ENCODE results near the gene MATCAP1.

MATCAP1 gene

DNA sequence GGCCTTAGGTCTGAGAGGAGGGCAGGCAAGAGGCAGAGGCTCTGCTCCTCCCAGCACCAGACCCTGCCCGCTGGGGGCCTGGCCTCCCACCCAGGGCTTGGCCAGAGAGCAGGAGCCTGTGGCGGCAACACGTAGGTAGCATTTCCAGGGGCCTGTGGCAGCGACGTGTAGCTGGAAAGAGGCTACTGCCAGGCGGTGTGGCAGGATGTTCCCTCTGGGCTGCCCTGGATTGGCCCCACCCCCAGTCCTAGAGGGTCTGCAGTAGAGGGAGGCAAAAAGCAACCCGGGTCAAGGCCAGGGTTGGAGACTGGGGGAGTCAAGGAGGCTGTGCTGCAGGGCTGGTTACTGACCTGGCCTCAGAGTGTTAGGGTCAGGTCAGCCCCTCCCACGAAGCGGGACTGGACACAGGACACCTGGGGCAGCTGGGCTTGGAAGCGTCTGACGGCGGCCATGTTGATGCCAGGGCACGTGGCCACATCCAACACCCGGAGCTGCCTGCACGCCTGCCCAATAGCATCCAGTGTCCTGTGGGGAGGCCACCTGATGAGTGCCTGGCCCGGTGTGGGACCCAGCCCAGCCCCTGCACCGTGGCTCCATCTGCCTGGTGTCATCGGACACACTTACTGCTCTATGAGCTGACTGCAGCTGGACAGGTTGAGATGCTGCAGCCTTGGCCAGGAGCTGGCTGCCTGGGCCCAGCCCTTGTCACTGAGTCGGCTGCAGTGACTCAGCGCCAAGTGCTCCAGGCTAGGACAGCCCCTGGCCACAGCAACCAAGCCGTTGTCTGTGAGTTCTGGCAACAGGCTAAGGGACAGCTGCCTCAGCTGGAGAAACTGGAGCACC is 23.7 kb upstream of the MATCAP1 start:
- DNase-seq (ENCODE audit: low spot score): no peak

- DNase-seq (ENCODE audit: low spot score): no peak
Observed at GRCh38 chr16:67206838-67207248, 23.1 kb upstream of the MATCAP1 start.

- DNase-seq (ENCODE audit: low spot score): no peak
Observed at GRCh38 chr16:67206129-67206837, 22.5 kb upstream of the MATCAP1 start.

- no peak for DNase-seq (ENCODE audit: low spot score)
Observed at GRCh38 chr16:67204076-67204475, 20.3 kb upstream of the MATCAP1 start.

- no peak for DNase-seq (ENCODE audit: low spot score)
Observed at GRCh38 chr16:67202956-67203493, 19.3 kb upstream of the MATCAP1 start.

- DNase-seq (ENCODE audit: low spot score): no peak
Observed at GRCh38 chr16:67202426-67202825, 18.7 kb upstream of the MATCAP1 start.

DNA sequence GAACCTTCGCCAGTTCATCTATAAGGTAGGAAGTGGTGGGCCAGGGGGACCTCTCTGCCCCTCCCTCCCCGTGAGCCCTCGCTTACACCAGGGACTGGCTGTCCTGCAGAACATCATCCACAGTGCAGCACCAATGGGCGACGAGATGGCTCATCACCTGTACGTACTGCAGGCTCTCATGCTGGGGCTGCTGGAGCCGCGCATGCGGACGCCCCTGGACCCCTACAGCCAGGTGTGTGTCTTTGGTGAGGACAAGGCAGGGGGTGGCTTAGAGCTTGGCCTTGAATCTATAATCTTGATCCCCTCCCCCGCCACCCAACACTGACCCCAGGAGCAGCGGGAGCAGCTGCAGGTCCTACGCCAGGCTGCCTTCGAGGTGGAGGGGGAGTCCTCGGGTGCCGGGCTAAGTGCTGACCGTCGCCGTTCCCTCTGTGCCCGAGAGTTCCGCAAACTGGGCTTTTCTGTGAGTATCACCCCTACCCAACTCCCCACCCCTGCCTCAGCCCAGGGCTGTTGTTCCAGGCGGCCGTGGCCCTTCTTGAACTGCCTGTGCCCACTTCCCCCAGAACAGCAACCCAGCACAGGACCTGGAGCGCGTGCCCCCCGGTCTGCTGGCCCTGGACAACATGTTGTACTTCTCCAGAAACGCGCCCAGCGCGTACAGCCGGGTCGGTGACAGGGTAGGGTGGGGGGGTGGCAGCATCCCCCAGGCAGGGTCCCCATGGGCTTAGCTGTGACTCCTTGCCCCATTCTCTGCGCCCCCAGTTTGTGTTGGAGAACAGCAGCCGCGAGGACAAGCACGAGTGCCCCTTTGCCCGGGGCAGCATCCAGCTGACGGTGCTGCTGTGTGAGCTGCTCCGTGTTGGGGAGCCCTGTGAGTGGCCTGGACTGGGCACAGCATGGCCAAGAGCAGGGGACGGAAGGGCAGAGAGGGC is 17.9 kb upstream of the MATCAP1 start:
- no peak for DNase-seq (ENCODE audit: low spot score)

GRCh38 chr16:67200491-67200890 is 16.7 kb upstream of the MATCAP1 start:
- no peak for DNase-seq (ENCODE audit: low spot score)

DNA sequence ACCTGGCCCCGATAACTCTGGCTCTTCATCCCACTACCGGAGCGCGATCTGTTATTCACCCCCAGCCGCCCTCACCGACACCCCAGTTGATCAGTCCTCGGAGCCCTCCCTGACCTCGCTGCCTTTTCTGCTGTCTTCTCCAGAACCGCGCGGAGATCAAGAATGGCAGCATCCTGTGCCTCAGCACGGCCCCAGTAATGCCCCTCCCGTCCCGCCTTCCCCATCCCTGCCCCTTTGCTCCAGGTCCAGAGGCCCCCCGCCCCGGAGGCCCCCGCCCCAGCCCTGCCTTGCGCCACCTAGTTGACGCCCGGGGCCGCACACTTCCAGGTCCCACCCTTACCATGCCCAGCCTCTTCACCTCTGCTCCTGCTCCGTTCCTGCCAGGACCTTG is 16.0 kb upstream of the MATCAP1 start:
- no peak for DNase-seq (ENCODE audit: low spot score)

- DNase-seq (ENCODE audit: low spot score): no peak
Observed at GRCh38 chr16:67199011-67199807, 15.4 kb upstream of the MATCAP1 start, which contains the start of gene ELMO3. Gene ELMO3, plus strand, starts transcription at chr16:67199131. Its CDS starts 196 bp downstream, at chr16:67199327.

DNA sequence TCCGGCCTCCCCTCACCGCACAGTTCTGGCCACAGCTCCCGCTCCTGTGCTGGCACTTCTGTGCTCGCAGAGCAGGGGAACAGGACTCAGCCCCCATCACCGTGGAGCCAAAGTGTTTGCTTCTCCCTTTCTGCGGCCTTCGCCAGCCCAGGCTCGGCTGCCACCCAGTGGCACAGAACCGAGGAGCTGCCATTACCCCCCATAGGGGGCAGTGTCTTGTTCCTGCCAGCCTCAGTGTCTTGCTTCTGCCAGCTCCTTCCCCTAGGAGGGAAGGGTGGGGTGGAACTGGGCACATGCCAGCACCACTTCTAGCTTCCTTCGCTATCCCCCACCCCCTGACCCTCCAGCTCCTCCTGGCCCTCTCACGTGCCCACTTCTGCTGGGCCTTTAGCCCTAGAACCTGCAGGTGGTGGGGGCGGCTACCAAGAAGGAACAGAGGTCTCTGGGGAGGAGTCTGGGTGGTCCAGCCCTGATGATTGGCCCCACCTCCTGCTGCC is 14.5 kb upstream of the MATCAP1 start:
- no peak for DNase-seq (ENCODE audit: low spot score)

- no peak for DNase-seq (ENCODE audit: low spot score)
Observed at GRCh38 chr16:67197704-67198103, 13.9 kb upstream of the MATCAP1 start.

- no peak for DNase-seq (ENCODE audit: low spot score)
Observed at GRCh38 chr16:67196881-67197280, 13.1 kb upstream of the MATCAP1 start.

DNA sequence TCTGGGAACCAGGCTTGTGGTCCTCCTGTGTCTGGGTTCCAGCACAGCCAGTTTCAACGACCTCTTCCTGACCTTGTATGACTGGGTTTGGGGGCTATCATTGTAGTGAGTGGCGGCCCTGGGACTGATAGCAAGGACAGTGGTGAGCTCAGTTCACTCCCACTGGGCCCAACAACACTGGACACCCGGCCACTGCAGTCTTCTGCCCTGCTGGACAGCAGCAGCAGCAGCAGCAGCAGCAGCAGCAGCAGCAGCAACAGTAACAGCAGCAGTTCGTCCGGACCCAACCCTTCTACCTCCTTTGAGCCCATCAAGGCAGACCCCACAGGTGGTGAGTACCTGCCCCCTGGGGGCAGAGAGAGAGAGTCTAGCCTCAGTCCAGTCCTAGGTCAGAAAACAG is 11.9 kb upstream of the MATCAP1 start:
- DNase-seq (ENCODE audit: low spot score): no peak

GRCh38 chr16:67194260-67194659 is 10.5 kb upstream of the MATCAP1 start:
- no peak for DNase-seq (ENCODE audit: low spot score)

DNA sequence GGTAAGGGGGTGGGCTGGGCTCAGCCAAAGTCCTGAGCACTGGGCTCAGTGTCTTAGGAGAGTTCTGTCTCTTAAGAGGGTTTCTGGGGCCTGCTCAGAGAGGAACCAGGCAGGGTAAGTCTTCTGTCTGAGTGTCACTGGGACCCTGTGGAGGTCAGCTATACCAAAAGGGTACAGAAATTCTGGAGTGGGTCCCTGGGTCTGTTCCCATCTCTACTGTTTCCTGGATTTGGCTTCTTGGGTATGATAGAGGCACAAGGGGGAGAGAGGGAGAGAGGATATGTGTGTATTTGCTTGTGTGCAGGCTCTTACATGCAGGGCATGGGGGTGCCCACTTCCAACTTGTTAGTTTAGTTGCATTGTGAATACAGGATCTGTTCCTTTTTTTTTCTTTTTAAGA is 9.8 kb upstream of the MATCAP1 start:
- DNase-seq (ENCODE audit: low spot score): no peak

- DNase-seq (ENCODE audit: low spot score): no peak
Observed at GRCh38 chr16:67192781-67193361, 9.1 kb upstream of the MATCAP1 start.

- peak; percentile 90 for DNase-seq (ENCODE audit: low spot score)
Observed at GRCh38 chr16:67191995-67192681, 8.4 kb upstream of the MATCAP1 start, which contains the start of gene E2F4. Gene E2F4, plus strand, starts transcription at chr16:67192155. Its CDS starts 73 bp downstream, at chr16:67192228.

DNA sequence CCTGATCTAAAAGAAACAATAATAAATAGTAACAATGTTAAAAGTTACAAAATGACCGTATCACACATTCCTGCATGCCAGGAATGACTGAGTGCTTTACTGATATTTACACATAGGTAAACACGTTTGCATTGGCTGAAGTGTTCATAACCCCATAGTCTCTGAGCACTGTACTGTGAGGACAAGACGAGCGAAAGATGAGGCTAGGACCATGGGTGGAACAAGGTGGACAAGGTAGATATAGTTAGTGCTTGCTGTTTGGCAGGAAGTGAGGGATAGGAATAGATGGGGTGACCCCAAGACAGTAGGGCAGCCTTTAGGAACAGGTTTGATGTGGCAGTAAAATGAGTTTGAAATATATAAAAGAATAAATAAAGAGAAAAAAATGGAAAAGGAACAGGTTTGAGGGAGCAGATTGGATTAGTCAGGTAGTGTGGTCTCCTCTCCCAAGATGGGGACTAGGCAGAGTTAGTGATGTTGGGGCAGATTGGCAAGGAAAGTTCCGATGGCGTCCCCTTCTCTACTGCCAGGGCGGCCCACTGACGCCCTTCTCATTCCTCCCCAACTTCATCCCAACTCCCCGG is 7.7 kb upstream of the MATCAP1 start:
- DNase-seq (ENCODE audit: low spot score): no peak
